CD1c-positive myeloid dendritic cell (primary cell): ENCODE data around the gene GNL3L.
"Not testable (repeated sequence)": the region's sequence is repeated elsewhere in the genome, so short reads cannot be mapped to it uniquely, and the experiment has no call there.

Experiments
- DNase-seq: peaks from one replicate; pipeline ENCODE4 v3.0.0-alpha.2; 2016; ENCODE audit errors: extremely low spot score

Gene GNL3L

GRCh38 chrX:54555006-54555405, 25.0 kb downstream of the GNL3L start:
- DNase-seq = not testable (repeated sequence)

DNA sequence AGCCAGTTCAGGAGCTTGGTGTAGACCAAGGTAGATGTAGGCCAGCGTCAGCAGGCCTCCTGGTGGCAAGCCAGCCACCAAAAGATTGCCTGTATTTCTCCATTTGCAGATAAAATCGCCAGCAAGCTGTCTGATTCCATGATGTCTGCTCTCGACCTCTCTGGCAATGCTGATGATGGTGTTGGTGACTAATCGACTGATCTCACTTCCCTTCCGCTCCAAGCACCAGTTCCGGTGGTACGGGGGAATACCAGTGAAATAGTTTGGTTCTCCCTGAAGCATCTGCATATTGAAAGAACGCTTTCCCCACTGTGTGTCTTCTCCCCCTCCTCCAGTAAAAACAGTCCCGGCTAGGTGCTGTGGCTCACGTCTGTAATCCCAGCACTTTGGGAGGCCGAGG, 30.4 kb downstream of the GNL3L start:
- DNase-seq = no peak

DNA sequence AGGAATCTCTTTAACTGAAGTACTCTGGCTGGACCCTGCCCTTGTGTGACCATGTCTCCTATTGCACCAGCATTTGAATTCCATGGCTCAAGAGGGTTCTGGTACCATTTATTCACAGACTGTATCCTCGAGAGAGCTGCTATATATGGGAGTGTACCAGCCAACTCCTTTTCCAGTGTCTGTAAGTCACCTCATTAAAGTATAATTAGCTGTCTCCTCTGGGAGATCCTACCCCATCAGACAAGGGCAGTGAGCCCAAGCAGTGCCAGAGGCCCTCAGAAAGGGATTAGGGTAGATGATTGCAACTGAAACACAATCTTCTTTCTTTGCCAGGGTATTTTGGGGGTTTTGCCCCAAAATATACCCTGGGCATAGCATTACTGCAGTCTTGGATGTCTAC, 31.6 kb downstream of the GNL3L start:
- DNase-seq = no peak

DNA sequence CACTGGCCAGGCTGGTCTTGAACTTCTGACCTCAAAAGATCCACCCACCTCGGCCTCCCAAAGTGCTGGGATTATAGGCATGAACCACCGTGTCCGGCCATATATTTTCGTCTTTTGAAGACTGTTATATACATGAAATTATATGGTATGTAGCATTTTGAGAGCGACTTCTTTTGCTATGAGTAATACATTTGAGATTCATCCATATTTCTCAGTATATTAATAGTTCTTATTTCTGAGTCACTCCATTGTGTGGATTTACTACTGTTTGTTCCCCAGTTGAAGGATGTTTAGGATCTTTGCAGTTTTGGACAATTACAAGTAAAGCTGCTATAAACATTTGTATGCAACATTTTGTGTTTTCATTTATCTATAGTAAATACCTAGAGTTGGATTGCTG, 34.9 kb downstream of the GNL3L start:
- no peak for DNase-seq

DNA sequence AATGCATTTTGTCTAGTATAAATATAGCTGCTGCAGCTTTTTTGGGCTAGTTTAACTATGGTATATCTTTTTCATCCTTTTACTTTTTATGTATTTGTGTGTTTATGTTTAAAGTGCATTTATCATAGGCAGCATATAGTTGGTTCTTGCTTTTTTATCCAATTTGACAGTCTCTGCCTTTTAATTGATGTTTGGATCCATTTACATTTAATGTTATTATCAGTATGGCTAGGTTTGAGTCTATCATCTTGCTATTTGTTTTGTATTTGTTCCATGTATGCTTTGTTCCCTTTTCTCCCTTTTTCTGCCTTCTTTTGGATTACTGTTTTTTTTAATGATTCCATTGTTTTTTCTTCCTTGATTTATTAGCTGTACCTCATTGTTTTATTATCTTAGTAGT, 40.3 kb downstream of the GNL3L start:
- no peak for DNase-seq

- DNase-seq = not testable (repeated sequence)
Observed at GRCh38 chrX:54572641-54573040, 42.6 kb downstream of the GNL3L start.

DNA sequence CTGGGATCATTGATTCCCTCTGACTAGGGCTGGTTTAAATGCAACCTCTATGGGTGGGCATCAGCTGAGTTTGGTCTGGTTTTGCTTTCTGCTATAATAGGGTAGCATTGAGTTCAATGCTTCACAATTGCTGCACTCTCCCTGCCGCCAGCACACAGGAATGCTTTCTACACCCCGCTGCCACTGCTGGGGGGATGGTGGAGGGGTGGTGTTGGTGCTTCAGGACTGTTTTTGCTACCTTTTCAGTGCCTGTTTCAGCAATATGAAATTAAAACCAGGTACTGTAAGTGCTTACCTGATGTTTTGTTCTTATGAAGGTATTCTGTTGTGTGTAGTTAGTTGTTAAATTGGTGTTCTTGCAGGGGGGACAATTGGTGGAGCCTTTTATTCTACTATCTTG, 67.7 kb downstream of the GNL3L start:
- no peak for DNase-seq

DNA sequence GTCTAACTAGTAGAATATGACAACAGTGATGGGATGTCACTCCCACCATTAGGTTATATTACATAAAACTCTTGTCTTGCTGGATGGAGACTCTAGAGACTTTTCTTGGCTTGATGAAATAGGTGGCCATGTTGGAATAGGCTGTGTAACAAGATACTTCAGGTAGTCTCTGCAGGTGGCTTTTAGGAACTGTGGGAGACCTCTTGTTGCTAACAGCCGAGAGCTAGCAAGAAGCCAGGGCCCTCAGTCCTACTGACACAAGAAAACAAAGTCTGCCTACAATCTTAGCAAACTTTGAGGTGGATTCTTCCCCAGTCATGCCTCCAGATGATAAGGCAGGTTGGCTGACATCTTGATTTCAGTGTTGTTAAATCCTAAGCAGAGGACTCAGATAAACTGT, 72.5 kb downstream of the GNL3L start:
- no peak for DNase-seq
